Skeletal muscle tissue (tissue), 4 donors: ENCODE data around the gene DSCAML1. TPM values are rescaled to one million over a fixed set of nuclear protein-coding genes. Genes with fewer than 3 reads are reported as not detected.

ENCODE experiments used
- H3K27ac ChIP-seq: one replicate; pipeline ENCODE4 v1.7.0; 2013; ENCODE audit warnings: mild to moderate bottlenecking, low read depth, low read length, inconsistent platforms
- H3K27me3 ChIP-seq, 3 donors: one replicate each; pipeline ENCODE4 v1.7.0; 2013; ENCODE audit warnings: low read length in 3 of 3; ENCODE audit not compliant: control insufficient read depth in 3 of 3, insufficient read depth in 3 of 3
- H3K36me3 ChIP-seq, 3 donors: one replicate each; pipeline ENCODE4 v1.7.0; 2013; ENCODE audit warnings: low read length in 3 of 3; ENCODE audit not compliant: control insufficient read depth in 3 of 3, insufficient read depth in 3 of 3
- H3K4me1 ChIP-seq, 3 donors: one replicate each; pipeline ENCODE4 v1.7.0; 2013; ENCODE audit warnings: low read length in 3 of 3, mild to moderate bottlenecking in 3 of 3; ENCODE audit not compliant: control insufficient read depth in 3 of 3, insufficient read depth in 3 of 3
- H3K4me3 ChIP-seq, 3 donors: one replicate each; pipeline ENCODE4 v1.7.0; 2013; ENCODE audit warnings: low read length in 3 of 3
- H3K9ac ChIP-seq, 3 donors: one replicate each; pipeline ENCODE4 v1.7.0; 2013; ENCODE audit warnings: low read length in 3 of 3, mild to moderate bottlenecking in 3 of 3, moderate library complexity in 2 of 3, low read depth in 1 of 3
- H3K9me3 ChIP-seq, 3 donors: one replicate each; pipeline ENCODE4 v1.7.0; 2013; ENCODE audit warnings: low read length in 3 of 3; ENCODE audit not compliant: control insufficient read depth in 3 of 3
- total RNA-seq: library from RNA; depleted of rRNA; stranded (reverse); fragments of >200 nt; gene quantifications from one replicate; pipeline ENCODE4 v1.2.3, GENCODE V29; 2014
- donor health status: Osteomylitis.

Gene DSCAML1
- total RNA-seq, 1 donor from 2014 or later: 0.52 TPM

- Histone ChIP-seq H3K27ac (no peak overlapping the region), H3K36me3 (no peaks in the 10 kb centered on the region), H3K4me1 (no peaks in the 10 kb centered on the region), H3K27me3 (peaks cover 0 to 14% (median 0%) of the 10 kb centered on the region in 3 donors), H3K4me3 (no peak overlapping the region), H3K9me3 (no peaks in the 10 kb centered on the region), H3K9ac (no peak overlapping the region)
Measured at GRCh38 chr11:117575856-117576255, 221.2 kb downstream of the DSCAML1 start.

- peaks cover 0 to 14% (median under 1%) of the 10 kb centered on the region in 3 donors for H3K27me3 ChIP-seq
- no peak overlapping the region for H3K4me3 ChIP-seq
- no peaks in the 10 kb centered on the region for H3K4me1 ChIP-seq
- H3K36me3 ChIP-seq: no peaks in the 10 kb centered on the region
- peaks cover 0 to under 1% (median 0%) of the 10 kb centered on the region in 3 donors for H3K9me3 ChIP-seq
- H3K27ac ChIP-seq: no peak overlapping the region
- H3K9ac ChIP-seq: no peak overlapping the region
Measured at GRCh38 chr11:117574551-117574950, 222.5 kb downstream of the DSCAML1 start.

- Histone ChIP-seq H3K4me3 (no peak overlapping the region), H3K36me3 (no peaks in the 10 kb centered on the region), H3K9ac (no peak overlapping the region), H3K9me3 (peaks cover 0 to 4% (median 0%) of the 10 kb centered on the region in 3 donors), H3K4me1 (no peaks in the 10 kb centered on the region), H3K27ac (no peak overlapping the region), H3K27me3 (peaks cover 0 to 11% (median 2%) of the 10 kb centered on the region in 3 donors)
Measured at GRCh38 chr11:117573326-117573725, 223.7 kb downstream of the DSCAML1 start.

DNA sequence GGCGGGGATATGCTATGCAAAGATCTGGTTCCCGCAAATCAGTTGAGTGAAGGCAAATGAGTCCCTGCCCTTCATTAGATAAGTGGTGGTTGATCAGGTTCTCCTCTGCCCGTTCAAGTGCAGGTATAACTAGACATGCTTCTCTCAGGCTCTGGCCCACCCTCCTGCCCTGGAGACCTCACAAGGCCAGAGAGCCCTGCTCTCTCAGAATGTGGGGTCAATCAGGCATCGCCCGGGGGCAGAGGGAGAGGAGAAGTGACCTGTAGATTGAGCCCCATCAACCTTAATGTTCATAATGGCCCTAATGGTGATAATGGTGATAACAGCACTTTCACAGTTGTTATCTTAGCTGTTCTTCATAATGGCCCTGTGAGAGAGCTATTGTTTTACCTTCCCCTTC is 224.3 kb downstream of the DSCAML1 start:
- Histone ChIP-seq H3K4me3 (no peak overlapping the region), H3K9ac (no peak overlapping the region), H3K36me3 (no peaks in the 10 kb centered on the region), H3K4me1 (no peaks in the 10 kb centered on the region), H3K27me3 (peaks cover 0 to 11% (median 2%) of the 10 kb centered on the region in 3 donors), H3K27ac (no peak overlapping the region), H3K9me3 (peaks cover 0 to 4% (median 0%) of the 10 kb centered on the region in 3 donors)

GRCh38 chr11:117572129-117572528 is 224.9 kb downstream of the DSCAML1 start:
- H3K27ac ChIP-seq: no peak overlapping the region
- no peaks in the 10 kb centered on the region for H3K36me3 ChIP-seq
- H3K9ac ChIP-seq: no peak overlapping the region
- H3K27me3 ChIP-seq: peaks cover 0 to 11% (median 2%) of the 10 kb centered on the region in 3 donors
- H3K4me1 ChIP-seq: no peaks in the 10 kb centered on the region
- H3K9me3 ChIP-seq: peaks cover 0 to 4% (median 0%) of the 10 kb centered on the region in 3 donors
- H3K4me3 ChIP-seq: no peak overlapping the region

GRCh38 chr11:117570701-117571100 is 226.3 kb downstream of the DSCAML1 start:
- H3K4me1 ChIP-seq: no peaks in the 10 kb centered on the region
- H3K4me3 ChIP-seq: no peak overlapping the region
- no peaks in the 10 kb centered on the region for H3K36me3 ChIP-seq
- no peak overlapping the region for H3K27ac ChIP-seq
- H3K27me3 ChIP-seq: peaks cover 1 to 11% (median 5%) of the 10 kb centered on the region in 3 donors
- H3K9me3 ChIP-seq: peaks cover 0 to 4% (median 0%) of the 10 kb centered on the region in 3 donors
- no peak overlapping the region for H3K9ac ChIP-seq

- no peak overlapping the region for H3K9ac ChIP-seq
- H3K27me3 ChIP-seq: peaks cover 4 to 11% (median 8%) of the 10 kb centered on the region in 3 donors
Measured at GRCh38 chr11:117569911-117570310, 227.1 kb downstream of the DSCAML1 start.

DNA sequence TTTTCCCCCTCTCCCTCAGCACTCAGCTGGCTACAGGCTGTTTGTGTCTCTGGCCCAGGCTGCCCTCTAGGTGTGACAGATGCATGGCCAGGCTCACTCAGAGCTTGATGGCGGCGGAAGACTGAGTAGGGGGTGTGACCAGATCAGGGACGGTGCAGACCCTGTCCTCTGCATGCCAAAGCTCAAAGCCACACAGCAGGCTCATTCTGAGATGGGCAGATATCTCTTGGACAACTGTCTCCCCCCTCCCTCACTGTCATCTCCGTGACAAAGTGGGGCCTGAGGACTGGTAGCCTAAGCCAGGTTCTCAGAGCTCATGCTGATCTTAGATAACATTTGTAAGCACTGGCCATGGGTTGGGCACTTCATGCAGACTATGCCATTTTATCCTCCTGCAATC is 231.3 kb downstream of the DSCAML1 start:
- Histone ChIP-seq H3K9me3 (peaks cover 0 to 4% (median 0%) of the 10 kb centered on the region in 3 donors), H3K4me3 (no peak overlapping the region), H3K9ac (no peak overlapping the region), H3K36me3 (no peaks in the 10 kb centered on the region), H3K27ac (no peak overlapping the region), H3K27me3 (peaks cover 8 to 22% (median 16%) of the 10 kb centered on the region in 3 donors), H3K4me1 (no peaks in the 10 kb centered on the region)

More at GRCh38 chr11:117569911-117570310, 227.1 kb downstream of the DSCAML1 start:
- no peaks in the 10 kb centered on the region for H3K4me1 ChIP-seq
- H3K9me3 ChIP-seq: peaks cover 0 to 4% (median 0%) of the 10 kb centered on the region in 3 donors
- H3K36me3 ChIP-seq: no peaks in the 10 kb centered on the region
- H3K4me3 ChIP-seq: no peak overlapping the region
- no peak overlapping the region for H3K27ac ChIP-seq

GRCh38 chr11:117564321-117564720 is 232.7 kb downstream of the DSCAML1 start:
- Histone ChIP-seq H3K9ac (no peak overlapping the region), H3K4me1 (no peaks in the 10 kb centered on the region), H3K9me3 (peaks cover 0 to under 1% (median 0%) of the 10 kb centered on the region in 3 donors)

DNA sequence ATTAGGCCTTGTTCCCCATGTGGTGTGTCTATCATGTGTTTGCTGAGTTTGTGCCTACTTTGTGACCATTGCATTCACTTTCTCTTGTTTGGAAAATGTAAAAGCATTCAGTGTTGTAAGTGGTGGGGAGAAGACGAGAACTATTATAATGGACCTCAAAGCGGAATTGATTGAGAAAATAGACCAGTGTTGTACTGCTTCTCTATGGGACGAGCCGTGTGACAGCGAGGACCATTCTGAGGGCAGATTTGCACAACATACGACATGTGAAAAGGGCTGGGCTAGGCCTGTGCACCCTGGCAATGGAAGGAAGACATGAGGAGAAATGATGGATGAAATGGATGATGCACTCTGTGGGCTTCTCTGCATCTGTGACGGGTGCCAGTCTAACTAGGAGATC is 233.5 kb downstream of the DSCAML1 start:
- Histone ChIP-seq H3K9me3 (no peaks in the 10 kb centered on the region), H3K27me3 (peaks cover 8 to 23% (median 19%) of the 10 kb centered on the region in 3 donors), H3K36me3 (no peaks in the 10 kb centered on the region), H3K27ac (no peak overlapping the region), H3K4me3 (no peak overlapping the region), H3K4me1 (no peaks in the 10 kb centered on the region), H3K9ac (no peak overlapping the region)

More at GRCh38 chr11:117564321-117564720, 232.7 kb downstream of the DSCAML1 start:
- no peak overlapping the region for H3K4me3 ChIP-seq
- no peak overlapping the region for H3K27ac ChIP-seq
- H3K27me3 ChIP-seq: peaks cover 8 to 20% (median 19%) of the 10 kb centered on the region in 3 donors
- H3K36me3 ChIP-seq: no peaks in the 10 kb centered on the region
